Activated T-cell treated with anti-CD3 and anti-CD28 coated beads for 1 hour (primary cell): ENCODE data around the gene MINPP1.
"Not testable (repeated sequence)": the region's sequence is repeated elsewhere in the genome, so short reads cannot be mapped to it uniquely, and the experiment has no call there.

ENCODE experiments used
- DNase-seq: peaks from one replicate; pipeline ENCODE4 v3.0.0-alpha.2; 2020; ENCODE audit warnings: low read depth

The MINPP1 gene

DNA sequence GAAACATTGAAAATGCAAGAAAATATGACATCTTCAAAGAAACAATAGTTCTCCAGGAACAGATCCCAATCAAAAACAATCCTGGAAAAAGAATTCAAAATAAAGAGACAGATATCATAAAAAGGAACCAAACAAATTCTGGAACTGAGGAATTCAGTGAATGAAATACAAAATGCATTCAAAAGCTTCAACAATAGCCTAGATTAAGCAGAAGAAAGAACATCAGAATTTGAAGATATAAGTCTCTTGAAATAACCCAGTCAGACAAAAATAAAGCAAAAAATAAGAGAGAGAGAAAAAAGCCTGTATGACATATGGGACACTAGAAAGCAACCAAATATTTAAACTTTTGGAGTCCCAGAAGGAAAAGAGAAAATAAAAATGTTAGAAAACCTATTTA is 60.3 kb downstream of the MINPP1 start:
- no peak for DNase-seq

DNA sequence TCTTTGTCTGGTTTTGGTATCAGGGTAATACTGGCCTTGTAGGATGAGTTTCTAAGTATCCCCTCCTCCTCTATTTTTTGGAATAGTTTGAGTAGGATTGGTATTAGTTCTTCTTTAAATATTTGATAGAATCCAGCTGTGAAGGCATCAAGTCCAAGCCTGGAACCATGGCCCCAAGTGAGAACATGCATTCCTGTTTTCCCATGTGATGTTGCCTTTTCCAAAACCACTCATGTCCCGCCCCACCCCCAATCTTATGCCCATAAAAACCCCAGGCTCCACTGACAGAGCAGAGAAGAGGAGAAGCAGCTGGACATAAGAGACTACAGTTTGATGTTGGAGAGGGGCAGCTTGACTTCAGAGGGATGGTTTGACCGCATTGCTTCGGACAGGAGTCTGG is 71.2 kb downstream of the MINPP1 start:
- no peak for DNase-seq

DNA sequence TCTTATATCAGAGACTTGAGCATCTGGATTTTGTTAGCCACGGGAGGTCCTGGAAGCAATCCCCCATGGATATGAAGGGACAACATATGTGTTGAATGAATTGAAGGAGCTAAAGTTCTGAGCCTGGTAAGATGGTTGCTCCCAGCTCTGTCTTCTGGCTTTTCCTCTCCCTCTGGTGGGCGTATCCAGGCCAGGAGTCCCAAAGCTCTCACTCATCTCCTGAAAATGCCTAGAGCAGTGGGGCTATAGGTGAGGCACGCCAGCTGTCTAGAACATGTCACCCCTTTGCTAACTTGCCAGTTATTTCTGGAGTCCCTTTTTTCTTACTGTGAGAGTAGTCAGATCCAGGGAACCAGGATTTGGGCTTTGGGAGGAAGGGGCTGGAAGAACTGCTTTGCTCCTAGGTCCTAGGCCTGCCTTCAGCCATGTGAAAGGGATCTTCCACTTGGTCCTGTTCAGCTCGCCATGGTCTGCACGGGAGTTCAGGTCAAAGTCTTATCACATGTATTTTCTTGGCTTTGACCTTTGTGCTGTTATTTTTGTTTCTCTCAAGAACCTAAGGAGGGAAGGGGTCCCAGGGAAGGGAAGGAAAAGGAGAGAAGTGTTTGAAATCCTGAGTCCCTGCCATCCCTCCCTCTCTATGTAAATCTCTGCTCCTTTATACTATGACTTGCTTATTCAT is 73.6 kb downstream of the MINPP1 start:
- no peak for DNase-seq

DNA sequence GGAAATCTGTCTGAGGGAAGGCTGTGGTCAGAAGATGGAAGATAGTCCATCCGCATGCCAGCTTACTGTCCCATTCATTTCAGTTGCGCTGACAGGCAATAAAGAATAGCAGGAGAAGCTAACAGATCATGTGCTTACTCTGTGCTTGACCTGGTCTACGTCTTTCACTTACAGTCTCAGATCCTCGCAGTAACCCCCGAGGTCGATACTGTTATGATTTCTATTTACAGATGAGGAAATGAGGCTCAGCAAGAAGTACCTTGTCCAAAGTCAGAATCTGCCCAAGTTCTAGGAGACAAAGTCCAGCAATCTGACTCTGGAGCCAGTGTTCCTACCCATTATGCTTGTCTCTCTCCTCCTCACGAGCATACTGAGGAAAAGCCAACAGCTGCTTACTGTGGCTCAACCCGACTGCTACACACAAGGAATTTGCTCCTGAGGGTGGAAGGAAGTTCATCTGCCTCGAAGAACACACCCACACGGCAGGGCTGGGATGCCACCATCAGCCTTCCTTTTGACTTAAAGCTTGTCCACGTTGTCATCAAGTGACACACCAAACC is 74.2 kb downstream of the MINPP1 start:
- no peak for DNase-seq

DNA sequence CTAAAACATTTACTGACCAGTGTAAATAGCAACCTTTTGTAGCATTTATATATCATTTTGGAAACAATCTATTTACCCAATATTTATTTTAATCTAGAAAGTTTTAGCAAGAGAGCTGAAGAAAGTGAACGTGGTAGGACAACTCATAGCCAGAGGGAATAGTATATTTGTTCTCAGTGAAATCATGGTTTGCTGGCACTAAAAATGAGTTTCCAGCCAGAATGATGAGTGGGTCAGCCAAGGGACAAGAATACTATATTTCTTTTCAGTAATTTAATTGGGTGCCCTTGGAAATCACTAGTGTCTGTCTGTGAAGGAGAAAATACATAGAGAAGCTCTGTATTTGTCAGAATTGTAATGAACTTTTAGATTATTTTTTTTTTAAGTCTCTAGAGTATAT is 74.9 kb downstream of the MINPP1 start:
- no peak for DNase-seq

DNA sequence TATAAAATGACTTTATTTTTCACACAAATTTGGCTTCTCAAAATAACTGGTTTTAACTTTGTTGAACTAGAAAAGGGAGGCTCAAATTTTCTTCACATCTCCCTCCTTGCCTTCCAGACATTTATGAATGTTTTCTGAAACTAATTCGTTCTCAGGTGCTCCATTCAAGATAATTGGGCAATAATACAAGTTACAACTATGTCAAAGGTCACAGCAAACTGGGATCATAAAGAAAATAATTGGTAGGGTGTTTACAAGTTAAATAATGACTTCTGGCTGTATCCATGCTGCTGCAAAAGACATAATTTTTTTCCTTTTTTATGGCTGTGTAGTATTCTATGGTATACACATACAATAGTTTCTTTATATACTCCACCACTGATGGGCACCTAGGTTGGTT is 75.3 kb downstream of the MINPP1 start:
- no peak for DNase-seq

DNA sequence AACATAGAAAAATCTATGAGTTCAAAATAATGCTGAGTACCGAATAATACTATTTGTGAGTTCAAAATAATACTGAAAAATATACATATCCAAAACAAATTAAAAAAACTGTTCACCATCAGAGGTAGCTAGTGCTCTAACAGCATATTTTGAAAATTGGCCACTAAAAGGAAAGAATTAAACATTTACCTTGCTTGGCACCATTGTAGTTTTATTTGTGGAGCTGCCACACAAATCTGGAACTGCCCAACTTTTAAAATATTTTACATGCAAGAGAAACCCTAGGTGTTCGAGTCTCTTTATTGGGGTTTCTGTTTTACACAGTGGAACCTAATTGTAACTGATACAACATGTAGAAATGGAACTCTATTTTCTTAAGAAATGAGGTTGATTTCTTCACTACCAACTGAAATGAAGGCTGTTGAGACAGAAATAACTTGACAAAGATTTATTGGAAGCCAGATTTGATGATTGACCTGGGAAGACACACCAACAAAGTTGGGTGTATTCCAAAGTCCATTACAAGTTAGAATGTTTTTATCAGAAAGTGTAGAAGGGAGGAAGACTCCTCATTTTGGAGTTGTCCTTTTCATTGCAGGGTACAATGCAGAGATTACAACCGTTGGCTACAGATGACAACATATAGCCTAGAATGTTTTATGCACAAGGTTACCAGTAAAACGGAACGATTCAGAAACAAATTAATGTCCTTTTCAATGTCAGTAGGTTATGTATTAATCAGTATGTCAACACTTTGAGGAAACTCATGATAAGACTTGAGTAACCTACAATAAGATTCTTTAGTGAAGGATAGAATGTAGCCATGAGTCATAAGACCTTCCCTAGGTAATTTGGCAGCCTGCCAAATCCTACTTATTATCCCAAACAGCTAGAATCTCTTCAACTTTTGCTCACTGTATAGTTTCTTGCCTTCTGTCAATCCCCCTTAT is 81.1 kb downstream of the MINPP1 start:
- DNase-seq: no peak

DNA sequence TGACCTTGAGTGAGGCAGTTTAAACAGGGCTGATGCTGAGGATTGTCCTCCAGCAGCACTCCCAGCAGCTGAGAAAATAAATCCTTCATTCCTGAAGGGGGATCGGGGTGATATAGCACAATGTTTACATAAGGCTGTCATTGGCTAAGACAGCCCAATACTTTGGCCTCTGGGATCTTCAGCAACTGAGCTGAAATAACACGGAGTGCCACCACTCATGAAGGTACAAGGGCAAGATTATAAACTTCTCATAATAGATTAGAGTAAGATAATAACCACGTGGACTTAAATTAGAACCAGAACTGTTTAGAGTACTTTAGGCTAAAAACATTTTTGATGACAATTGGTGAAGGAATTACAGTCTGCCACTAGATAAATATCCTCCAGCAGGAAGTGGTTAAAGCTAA is 85.0 kb downstream of the MINPP1 start:
- no peak for DNase-seq

DNA sequence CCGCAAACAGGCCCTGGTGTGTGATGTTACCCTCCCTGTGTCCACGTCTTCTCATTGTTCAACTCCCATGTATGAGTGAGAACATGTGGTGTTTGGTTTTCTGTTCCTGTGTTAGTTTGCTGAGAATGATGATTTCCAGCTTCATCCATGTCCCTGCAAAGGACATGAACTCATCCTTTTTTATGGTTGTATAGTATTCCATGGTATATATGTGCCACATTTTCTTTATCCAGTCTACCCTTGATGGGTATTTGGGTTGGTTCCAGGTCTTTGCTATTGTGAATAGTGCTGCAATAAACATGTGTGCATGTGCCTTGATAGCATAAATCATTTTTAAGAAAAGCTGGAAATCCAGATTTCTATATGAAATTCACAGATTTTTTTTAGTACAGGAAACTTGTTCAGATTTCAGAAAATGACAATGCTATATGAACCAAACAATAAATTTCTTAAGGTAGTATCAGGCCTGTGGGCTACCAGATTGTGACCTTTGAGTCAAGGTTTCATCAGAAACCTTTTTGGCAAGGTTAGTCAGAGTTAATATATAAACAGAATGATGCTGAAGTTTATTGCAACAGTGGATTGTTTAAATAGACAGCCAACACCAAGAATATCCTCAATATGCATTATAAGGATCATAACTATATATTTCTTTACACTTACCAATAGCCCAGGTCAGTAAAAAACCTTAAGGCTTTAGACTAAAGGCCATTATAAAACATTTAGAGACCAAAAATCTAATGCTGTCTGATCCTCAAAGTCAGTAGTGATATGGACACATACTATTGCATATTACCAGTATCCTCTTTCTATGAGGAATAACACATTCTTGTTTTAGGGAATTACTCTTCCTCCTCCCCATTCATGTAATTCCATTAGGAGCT is 86.3 kb downstream of the MINPP1 start:
- no peak for DNase-seq

DNA sequence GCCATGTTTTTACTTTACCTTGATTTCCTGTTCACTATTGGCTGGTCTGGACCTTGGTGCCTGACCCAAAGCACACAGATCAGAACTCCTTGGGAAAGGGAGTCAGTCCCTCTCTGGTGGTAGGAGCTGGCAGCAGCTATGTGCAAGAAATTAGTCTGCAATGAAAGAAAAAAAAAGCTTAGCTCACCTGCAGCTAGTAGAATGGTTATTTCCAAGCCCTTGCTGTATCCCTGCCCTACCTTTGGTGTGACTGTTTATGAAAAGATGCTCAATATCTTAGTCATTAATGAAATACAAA is 86.8 kb downstream of the MINPP1 start:
- DNase-seq: no peak

DNA sequence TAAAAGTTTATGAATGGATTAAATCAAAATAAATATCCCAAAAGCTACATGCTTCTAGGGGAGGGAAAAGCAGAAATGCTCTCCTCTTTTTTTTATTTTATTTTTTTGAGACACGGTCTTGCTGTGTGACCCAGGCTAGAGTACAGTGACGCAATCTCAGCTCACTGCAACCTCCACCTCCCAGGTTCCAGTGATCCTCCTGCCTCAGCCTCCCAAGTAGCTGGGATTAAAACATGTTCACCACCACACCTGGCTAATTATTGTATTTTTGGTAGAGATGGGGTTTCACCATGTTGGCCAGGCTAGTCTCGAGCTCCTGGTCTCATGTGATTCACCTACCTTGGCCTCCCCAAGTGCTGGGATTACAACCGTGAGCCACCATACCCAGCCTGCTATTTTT is 88.2 kb downstream of the MINPP1 start:
- not testable (repeated sequence) for DNase-seq

DNA sequence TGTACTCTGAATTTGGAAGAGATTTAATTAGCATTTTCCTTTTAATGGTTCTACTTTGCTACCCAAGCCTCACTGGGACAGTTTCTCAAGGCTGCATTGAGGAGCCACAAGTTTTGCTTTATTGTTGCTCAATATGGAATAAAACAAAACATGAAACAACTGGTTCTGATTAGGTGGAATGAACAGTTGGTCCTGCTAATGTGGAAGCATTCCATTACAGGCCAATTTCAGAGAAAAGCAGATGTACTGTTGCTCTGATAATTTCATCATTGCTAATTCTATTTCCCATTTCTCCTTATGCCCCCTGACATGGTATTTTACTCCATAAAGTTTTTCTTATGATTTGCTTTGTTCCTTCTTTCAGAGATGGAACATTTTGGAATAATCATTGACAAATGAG is 89.0 kb downstream of the MINPP1 start:
- no peak for DNase-seq

DNA sequence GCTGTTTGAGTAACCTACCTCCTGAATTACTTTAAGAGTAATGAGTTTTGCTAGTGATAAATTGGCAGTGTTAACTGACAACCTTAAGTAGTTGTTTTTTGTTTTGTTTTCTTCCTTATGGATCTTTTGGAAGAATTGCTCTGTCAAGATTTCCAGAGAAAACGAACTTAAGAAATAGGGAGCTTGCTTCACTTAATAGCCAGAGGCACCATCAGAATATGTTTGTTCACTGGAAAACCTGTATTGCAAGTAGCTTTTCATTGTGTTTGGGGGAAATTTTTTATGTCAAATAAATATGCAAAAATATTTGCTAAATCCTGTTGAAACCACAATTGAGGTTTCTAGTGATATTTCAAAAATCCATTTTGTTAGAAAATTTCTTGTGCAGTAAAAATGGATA is 89.5 kb downstream of the MINPP1 start:
- no peak for DNase-seq

DNA sequence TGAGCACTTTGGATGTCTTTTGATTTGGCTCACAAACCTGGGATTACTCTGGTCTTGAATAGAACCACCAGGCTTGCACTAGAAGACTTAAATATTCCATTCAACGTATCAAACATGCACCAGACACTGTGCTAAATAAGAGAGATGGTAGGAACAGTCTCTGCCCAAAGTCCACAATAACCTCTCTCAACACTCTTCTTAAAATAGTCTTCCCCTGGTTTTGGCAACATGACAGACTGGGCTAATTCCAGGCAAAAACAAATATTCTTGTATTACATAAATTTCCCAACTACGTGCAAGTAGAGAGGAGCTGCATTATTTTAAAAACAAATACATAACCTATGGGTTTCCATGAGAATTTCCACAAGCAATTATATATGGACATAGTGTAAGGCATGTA is 90.2 kb downstream of the MINPP1 start:
- no peak for DNase-seq

DNA sequence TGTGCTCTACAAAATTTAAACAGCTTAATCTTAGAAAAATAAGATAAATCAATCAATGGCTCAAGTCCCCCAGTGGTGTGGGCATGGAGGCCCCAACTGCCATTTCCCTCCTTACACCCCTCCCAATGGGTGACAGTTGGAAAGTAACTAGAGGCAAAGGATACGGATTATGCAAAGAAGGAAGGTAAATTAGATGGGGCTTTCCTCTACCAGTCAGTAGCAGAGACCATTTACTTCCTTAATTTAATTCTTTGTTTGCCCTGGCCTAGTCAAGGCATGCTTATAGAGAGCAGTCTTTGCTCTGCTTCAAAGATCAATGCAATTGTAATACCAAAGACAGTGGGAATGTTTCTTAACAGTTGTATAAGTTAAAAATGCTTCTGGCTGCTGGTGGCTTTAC is 91.7 kb downstream of the MINPP1 start:
- no peak for DNase-seq

DNA sequence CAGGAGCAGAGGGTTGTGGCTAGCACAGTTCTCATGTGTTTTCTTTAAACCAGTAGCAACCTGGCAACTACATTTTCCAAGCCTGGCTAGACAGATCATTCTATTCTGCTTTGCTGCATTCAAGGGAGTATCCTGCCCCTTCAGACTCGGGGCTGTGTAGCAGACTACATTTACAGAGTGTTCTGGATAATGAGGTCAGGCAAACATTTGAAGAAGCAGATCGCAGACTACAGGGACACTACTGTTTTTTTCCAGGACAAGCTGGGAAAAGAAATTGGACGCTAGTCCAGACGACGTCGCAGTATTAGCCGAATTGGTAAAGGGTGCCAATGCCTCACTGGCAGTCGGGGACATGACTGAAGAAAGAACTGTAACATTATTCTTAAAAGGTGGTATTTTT is 94.0 kb downstream of the MINPP1 start:
- no peak for DNase-seq

DNA sequence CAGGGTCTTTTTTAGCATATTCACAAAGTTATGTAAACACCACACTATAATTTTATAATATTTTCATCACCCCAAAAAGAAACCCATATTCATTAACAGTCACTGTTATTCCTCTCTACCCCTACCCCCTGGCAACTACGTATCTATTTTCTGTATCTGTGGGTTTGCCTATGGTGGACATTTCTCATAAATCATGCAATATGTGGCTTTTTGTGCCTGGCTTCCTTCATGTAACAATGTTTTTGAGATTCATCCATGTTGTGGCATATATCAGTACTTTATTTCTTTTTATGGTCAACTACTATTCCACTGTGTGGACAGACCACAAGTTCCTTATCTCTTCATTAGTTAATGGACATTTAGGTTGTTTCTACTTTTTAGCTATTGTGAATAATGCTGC is 95.9 kb downstream of the MINPP1 start:
- no peak for DNase-seq
